Mesendoderm (in vitro differentiated cells): ENCODE results near the gene PELI1.

Experiments used
- DNase-seq: peaks from one replicate; pipeline ENCODE4 v3.0.0; 2013
- H2AK5ac ChIP-seq: 2 replicates; pipeline ENCODE4 v1.6.1; 2013; ENCODE audit warnings: low read length, inconsistent platforms
- H2BK120ac ChIP-seq: 2 replicates; pipeline ENCODE4 v1.6.1; 2013; ENCODE audit warnings: low read depth, mild to moderate bottlenecking, low read length, moderate library complexity, mixed read lengths
- H2BK15ac ChIP-seq: replicated peaks from 2 replicates; pipeline ENCODE4 v1.6.1; 2013; ENCODE audit warnings: low read depth, mild to moderate bottlenecking, moderate library complexity
- H2BK5ac ChIP-seq: 2 replicates; pipeline ENCODE4 v1.6.1; 2013; ENCODE audit warnings: low read length, inconsistent platforms
- H3K18ac ChIP-seq: 2 replicates; pipeline ENCODE4 v1.6.1; 2013; ENCODE audit warnings: mild to moderate bottlenecking, low read length, mixed read lengths
- H3K23ac ChIP-seq: one replicate; pipeline ENCODE4 v1.6.1; 2013; ENCODE audit warnings: low read length
- H3K27ac ChIP-seq: 2 replicates; pipeline ENCODE4 v1.5.1; 2013; ENCODE audit warnings: low read depth, mild to moderate bottlenecking, inconsistent platforms, low read length, moderate library complexity
- H3K27me3 ChIP-seq: 2 replicates; pipeline ENCODE4 v1.6.1; 2013; ENCODE audit warnings: low read length, control low read depth, mild to moderate bottlenecking, inconsistent platforms; ENCODE audit not compliant: insufficient read depth, poor library complexity
- H3K36me3 ChIP-seq: 2 replicates; pipeline ENCODE4 v1.6.1; 2013; ENCODE audit warnings: low read length, inconsistent platforms; ENCODE audit not compliant: control insufficient read depth, insufficient read depth
- H3K4ac ChIP-seq: one replicate; pipeline ENCODE4 v1.6.1; 2013; ENCODE audit warnings: low read depth, mild to moderate bottlenecking, low read length, moderate library complexity
- H3K4me1 ChIP-seq: 2 replicates; pipeline ENCODE4 v1.6.1; 2013; ENCODE audit warnings: low read depth, low read length, inconsistent platforms; ENCODE audit not compliant: control insufficient read depth
- H3K4me2 ChIP-seq: 2 replicates; pipeline ENCODE4 v1.6.1; 2013; ENCODE audit warnings: low read length
- H3K4me3 ChIP-seq: 2 replicates; pipeline ENCODE4 v1.5.1; 2013; ENCODE audit warnings: mild to moderate bottlenecking, low read length
- H3K56ac ChIP-seq: one replicate; pipeline ENCODE4 v1.6.1; 2013; ENCODE audit warnings: low read length
- H3K79me1 ChIP-seq: 2 replicates; pipeline ENCODE4 v1.6.1; 2013; ENCODE audit warnings: low read length, inconsistent platforms
- H3K79me2 ChIP-seq: 2 replicates; pipeline ENCODE4 v1.6.1; 2013; ENCODE audit warnings: mild to moderate bottlenecking, low read length; ENCODE audit not compliant: control insufficient read depth, insufficient read depth
- H3K9ac ChIP-seq: 2 replicates; pipeline ENCODE4 v1.6.1; 2013; ENCODE audit warnings: low read length, inconsistent platforms
- H4K5ac ChIP-seq: one replicate; pipeline ENCODE4 v1.6.1; 2013; ENCODE audit warnings: low read length
- H4K8ac ChIP-seq: one replicate; pipeline ENCODE4 v1.6.1; 2013; ENCODE audit warnings: low read depth, mild to moderate bottlenecking, control low read depth, low read length, moderate library complexity
- WGBS: extraction: QIAGEN DNeasy Blood & Tissue Kit; methylation state at CpG from one replicate; pipeline ENCODE4 v1.1.7; 2013; ENCODE audit warnings: low lambda C conversion rate, missing lambda C conversion rate; ENCODE audit not compliant: insufficient coverage; ENCODE audit errors: extremely low coverage; 5-methylcytosine and 5-hydroxymethylcytosine counted together

PELI1 gene

GRCh38 chr2:64120008-64120407, 24.2 kb downstream of the PELI1 start:
- no peak overlapping the region for H3K4ac ChIP-seq
- no peak overlapping the region for H3K27ac ChIP-seq
- no peaks in the 10 kb centered on the region for H3K36me3 ChIP-seq
- no peak overlapping the region for H4K8ac ChIP-seq
- H3K79me1 ChIP-seq, result peaks cover 10% of the 10 kb centered on the region
- DNase-seq, result no peak
- no peak overlapping the region for H3K4me3 ChIP-seq
- no peak overlapping the region for H2BK15ac ChIP-seq
- no peak overlapping the region for H4K5ac ChIP-seq
- H3K4me1 ChIP-seq, result peaks cover 4% of the 10 kb centered on the region
- H3K9ac ChIP-seq, result no peak overlapping the region
- WGBS, result no CpG with 5 or more reads among the region's 2 CpGs
- no peak overlapping the region for H3K4me2 ChIP-seq
- no peak overlapping the region for H3K23ac ChIP-seq
- H3K79me2 ChIP-seq, result peaks cover 60% of the 10 kb centered on the region
- no peak overlapping the region for H3K18ac ChIP-seq
- no peaks in the 10 kb centered on the region for H3K27me3 ChIP-seq
- no peak overlapping the region for H3K56ac ChIP-seq
- no peak overlapping the region for H2BK120ac ChIP-seq
- no peak overlapping the region for H2BK5ac ChIP-seq
- H2AK5ac ChIP-seq, result no peak overlapping the region

- H3K4me2 ChIP-seq, result no peak overlapping the region
- H3K79me1 ChIP-seq, result peaks cover 7% of the 10 kb centered on the region
- no peak overlapping the region for H2BK5ac ChIP-seq
- WGBS, result no CpG with 5 or more reads among the region's 4 CpGs
- no peak overlapping the region for H3K4ac ChIP-seq
- no peak overlapping the region for H4K5ac ChIP-seq
- H3K9ac ChIP-seq, result no peak overlapping the region
- H3K56ac ChIP-seq, result no peak overlapping the region
- no peak overlapping the region for H3K27ac ChIP-seq
- H3K23ac ChIP-seq, result no peak overlapping the region
- no peak overlapping the region for H3K18ac ChIP-seq
- no peak overlapping the region for H2BK120ac ChIP-seq
- H4K8ac ChIP-seq, result no peak overlapping the region
- H2AK5ac ChIP-seq, result no peak overlapping the region
- H3K4me1 ChIP-seq, result peaks cover 7% of the 10 kb centered on the region
- no peak for DNase-seq
- H3K79me2 ChIP-seq, result peaks cover 59% of the 10 kb centered on the region
- no peak overlapping the region for H2BK15ac ChIP-seq
- H3K27me3 ChIP-seq, result no peaks in the 10 kb centered on the region
- no peak overlapping the region for H3K4me3 ChIP-seq
- H3K36me3 ChIP-seq, result no peaks in the 10 kb centered on the region
Observed at GRCh38 chr2:64119369-64119768, 24.9 kb downstream of the PELI1 start.

- no CpG with 5 or more reads among the region's 2 CpGs for WGBS
- Histone ChIP-seq H3K27me3 (no peaks in the 10 kb centered on the region), H3K4me3 (no peak overlapping the region), H2BK15ac (no peak overlapping the region), H3K79me1 (peaks cover 6% of the 10 kb centered on the region), H3K36me3 (no peaks in the 10 kb centered on the region), H2AK5ac (no peak overlapping the region), H3K9ac (peak overlapping the region; percentile 8), H2BK120ac (no peak overlapping the region), H3K18ac (no peak overlapping the region), H3K4me1 (peaks cover 7% of the 10 kb centered on the region), H3K4me2 (no peak overlapping the region), H3K4ac (no peak overlapping the region), H3K56ac (no peak overlapping the region), H3K23ac (no peak overlapping the region), H3K27ac (no peak overlapping the region), H4K8ac (no peak overlapping the region), H2BK5ac (no peak overlapping the region), H3K79me2 (peaks cover 51% of the 10 kb centered on the region), H4K5ac (no peak overlapping the region)
- no peak for DNase-seq
Observed at GRCh38 chr2:64115808-64116598, 28.2 kb downstream of the PELI1 start.

GRCh38 chr2:64114912-64115277, 29.3 kb downstream of the PELI1 start:
- no peak for DNase-seq
- Histone ChIP-seq H3K4me2 (no peak overlapping the region), H2BK15ac (no peak overlapping the region), H3K4ac (no peak overlapping the region), H3K23ac (no peak overlapping the region), H3K36me3 (no peaks in the 10 kb centered on the region), H3K4me3 (no peak overlapping the region), H3K4me1 (peaks cover 7% of the 10 kb centered on the region), H3K9ac (no peak overlapping the region), H4K5ac (no peak overlapping the region), H3K79me2 (peaks cover 49% of the 10 kb centered on the region), H4K8ac (peak overlapping the region; percentile 76), H2AK5ac (no peak overlapping the region), H3K27ac (peak overlapping the region; percentile 54), H3K18ac (peak overlapping the region; percentile 51), H3K27me3 (no peaks in the 10 kb centered on the region), H3K79me1 (peaks cover 4% of the 10 kb centered on the region), H2BK5ac (no peak overlapping the region), H2BK120ac (no peak overlapping the region), H3K56ac (no peak overlapping the region)
- WGBS, result no CpG with 5 or more reads among the region's 3 CpGs

- Histone ChIP-seq H3K4me1 (peaks cover 7% of the 10 kb centered on the region), H3K23ac (no peak overlapping the region), H4K5ac (no peak overlapping the region), H3K4ac (no peak overlapping the region), H4K8ac (no peak overlapping the region), H2BK5ac (no peak overlapping the region), H3K18ac (no peak overlapping the region), H3K4me3 (no peak overlapping the region), H3K79me2 (peaks cover 51% of the 10 kb centered on the region), H3K56ac (peak overlapping the region; percentile 38), H3K36me3 (no peaks in the 10 kb centered on the region), H2BK15ac (no peak overlapping the region), H3K27me3 (no peaks in the 10 kb centered on the region), H3K9ac (no peak overlapping the region), H3K4me2 (no peak overlapping the region), H3K27ac (peak overlapping the region; percentile 55), H2BK120ac (no peak overlapping the region), H2AK5ac (no peak overlapping the region), H3K79me1 (peaks cover 2% of the 10 kb centered on the region)
- DNase-seq, result peak; percentile 71
- WGBS, result no CpG with 5 or more reads among the region's 1 CpG
Observed at GRCh38 chr2:64114063-64114911, 29.9 kb downstream of the PELI1 start.
